ENCODE data around the gene GRM7.

GRM7 gene

GRCh38 chr3:7377103-7377502 is 516.2 kb downstream of the GRM7 start:
- Histone ChIP-seq H3K36me3 (ENCODE audit: control insufficient read depth in 1 of 2, insufficient read depth in 2 of 2, low read length in 2 of 2) (no peaks in the 10 kb centered on the region), H3K27me3 (ENCODE audit: control insufficient read depth in 1 of 2, insufficient read depth in 2 of 2, low read length in 2 of 2) (no peaks in the 10 kb centered on the region), H3K4me3 (ENCODE audit: low read depth in 1 of 2, low read length in 2 of 2) (no peak overlapping the region), H3K4me1 (ENCODE audit: control insufficient read depth in 1 of 2, insufficient read depth in 2 of 2, low read length in 2 of 2) (peaks cover 0 to under 1% of the 10 kb centered on the region in 2 donors), H3K9ac (ENCODE audit: low read depth in 1 of 2, low read length in 2 of 2) (no peak overlapping the region), H3K9me3 (ENCODE audit: control insufficient read depth in 1 of 2, low read length in 2 of 2) (no peaks in the 10 kb centered on the region), H3K27ac (ENCODE audit: low read depth, low read length) (no peak overlapping the region)

GRCh38 chr3:7381741-7382140 is 520.8 kb downstream of the GRM7 start:
- no peaks in the 10 kb centered on the region for H3K27me3 ChIP-seq (ENCODE audit: control insufficient read depth in 1 of 2, insufficient read depth in 2 of 2, low read length in 2 of 2)
- no peak overlapping the region for H3K4me3 ChIP-seq (ENCODE audit: low read depth in 1 of 2, low read length in 2 of 2)
- H3K9me3 ChIP-seq (ENCODE audit: control insufficient read depth in 1 of 2, low read length in 2 of 2) = no peaks in the 10 kb centered on the region
- peaks cover 0 to 12% of the 10 kb centered on the region in 2 donors for H3K4me1 ChIP-seq (ENCODE audit: control insufficient read depth in 1 of 2, insufficient read depth in 2 of 2, low read length in 2 of 2)
- H3K36me3 ChIP-seq (ENCODE audit: control insufficient read depth in 1 of 2, insufficient read depth in 2 of 2, low read length in 2 of 2) = no peaks in the 10 kb centered on the region
- no peak overlapping the region for H3K9ac ChIP-seq (ENCODE audit: low read depth in 1 of 2, low read length in 2 of 2)
- no peak overlapping the region for H3K27ac ChIP-seq (ENCODE audit: low read depth, low read length)

DNA sequence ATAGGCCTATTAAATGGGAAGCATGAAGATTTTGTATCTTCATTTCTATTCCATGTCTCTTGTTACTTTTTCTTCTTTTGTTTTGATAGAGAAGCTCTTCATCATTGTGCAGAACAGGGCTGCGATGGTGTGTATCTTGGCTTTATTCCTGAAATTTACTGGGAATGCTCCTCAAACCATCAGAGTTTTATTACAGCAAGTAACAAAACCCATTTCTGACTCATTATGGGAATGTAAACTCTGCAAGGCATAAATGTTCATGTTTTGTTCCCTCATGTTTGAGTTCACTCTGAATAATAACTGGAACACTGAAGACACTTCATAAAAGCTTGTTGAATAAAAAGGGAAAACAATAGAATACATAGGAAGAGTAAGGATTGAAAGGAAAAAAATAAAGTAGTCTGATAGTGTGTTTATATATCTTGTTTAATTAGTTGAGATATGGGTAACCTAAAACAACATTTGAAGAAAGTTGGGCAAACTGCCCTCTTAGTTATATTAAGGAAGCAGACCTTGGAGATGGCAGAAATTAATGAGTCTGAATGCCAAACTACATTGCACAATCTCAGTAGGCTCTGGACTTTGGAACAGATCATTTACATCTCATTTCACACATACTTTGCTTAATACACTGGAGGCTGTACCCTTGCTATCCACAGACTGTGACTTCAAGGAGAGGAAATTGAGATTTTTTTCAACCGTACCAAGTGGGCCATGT is 521.5 kb downstream of the GRM7 start:
- H3K36me3 ChIP-seq (ENCODE audit: control insufficient read depth in 1 of 2, insufficient read depth in 2 of 2, low read length in 2 of 2) = no peaks in the 10 kb centered on the region
- no peak overlapping the region for H3K4me3 ChIP-seq (ENCODE audit: low read depth in 1 of 2, low read length in 2 of 2)
- no peaks in the 10 kb centered on the region for H3K27me3 ChIP-seq (ENCODE audit: control insufficient read depth in 1 of 2, insufficient read depth in 2 of 2, low read length in 2 of 2)
- no peak overlapping the region for H3K27ac ChIP-seq (ENCODE audit: low read depth, low read length)
- H3K4me1 ChIP-seq (ENCODE audit: control insufficient read depth in 1 of 2, insufficient read depth in 2 of 2, low read length in 2 of 2) = peaks cover 0 to 12% of the 10 kb centered on the region in 2 donors
- H3K9me3 ChIP-seq (ENCODE audit: control insufficient read depth in 1 of 2, low read length in 2 of 2) = no peaks in the 10 kb centered on the region
- H3K9ac ChIP-seq (ENCODE audit: low read depth in 1 of 2, low read length in 2 of 2) = no peak overlapping the region

DNA sequence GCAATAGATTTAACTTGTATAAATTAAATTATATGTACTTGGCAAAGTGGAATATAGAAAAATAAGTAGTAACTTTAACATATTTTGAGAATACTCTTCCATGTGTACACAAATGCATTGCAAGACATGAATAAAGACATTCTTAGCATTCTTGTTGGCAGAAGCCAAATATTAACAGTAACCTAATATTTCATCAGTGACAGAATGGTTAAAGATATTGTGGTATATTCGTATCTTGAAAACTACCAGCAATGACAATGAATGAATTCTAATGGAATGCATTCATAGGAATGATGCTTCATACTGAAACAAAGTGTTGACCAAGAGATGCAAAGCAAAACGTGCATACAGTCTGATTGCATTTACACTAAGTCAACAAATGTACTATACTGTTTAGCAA is 524.7 kb downstream of the GRM7 start:
- Histone ChIP-seq H3K27ac (ENCODE audit: low read depth, low read length) (no peak overlapping the region), H3K9me3 (ENCODE audit: control insufficient read depth in 1 of 2, low read length in 2 of 2) (no peaks in the 10 kb centered on the region), H3K9ac (ENCODE audit: low read depth in 1 of 2, low read length in 2 of 2) (no peak overlapping the region), H3K4me3 (ENCODE audit: low read depth in 1 of 2, low read length in 2 of 2) (no peak overlapping the region), H3K36me3 (ENCODE audit: control insufficient read depth in 1 of 2, insufficient read depth in 2 of 2, low read length in 2 of 2) (no peaks in the 10 kb centered on the region), H3K27me3 (ENCODE audit: control insufficient read depth in 1 of 2, insufficient read depth in 2 of 2, low read length in 2 of 2) (no peaks in the 10 kb centered on the region), H3K4me1 (ENCODE audit: control insufficient read depth in 1 of 2, insufficient read depth in 2 of 2, low read length in 2 of 2) (peaks cover 0 to 12% of the 10 kb centered on the region in 2 donors)

- Histone ChIP-seq H3K4me1 (ENCODE audit: control insufficient read depth in 1 of 2, insufficient read depth in 2 of 2, low read length in 2 of 2) (peaks cover 0 to 3% of the 10 kb centered on the region in 2 donors), H3K9ac (ENCODE audit: low read depth in 1 of 2, low read length in 2 of 2) (no peak overlapping the region), H3K9me3 (ENCODE audit: control insufficient read depth in 1 of 2, low read length in 2 of 2) (no peaks in the 10 kb centered on the region), H3K27ac (ENCODE audit: low read depth, low read length) (no peak overlapping the region), H3K27me3 (ENCODE audit: control insufficient read depth in 1 of 2, insufficient read depth in 2 of 2, low read length in 2 of 2) (no peaks in the 10 kb centered on the region), H3K4me3 (ENCODE audit: low read depth in 1 of 2, low read length in 2 of 2) (no peak overlapping the region), H3K36me3 (ENCODE audit: control insufficient read depth in 1 of 2, insufficient read depth in 2 of 2, low read length in 2 of 2) (no peaks in the 10 kb centered on the region)
These were observed 527.1 kb downstream of the GRM7 start for GRCh38 chr3:7388026-7388425.

DNA sequence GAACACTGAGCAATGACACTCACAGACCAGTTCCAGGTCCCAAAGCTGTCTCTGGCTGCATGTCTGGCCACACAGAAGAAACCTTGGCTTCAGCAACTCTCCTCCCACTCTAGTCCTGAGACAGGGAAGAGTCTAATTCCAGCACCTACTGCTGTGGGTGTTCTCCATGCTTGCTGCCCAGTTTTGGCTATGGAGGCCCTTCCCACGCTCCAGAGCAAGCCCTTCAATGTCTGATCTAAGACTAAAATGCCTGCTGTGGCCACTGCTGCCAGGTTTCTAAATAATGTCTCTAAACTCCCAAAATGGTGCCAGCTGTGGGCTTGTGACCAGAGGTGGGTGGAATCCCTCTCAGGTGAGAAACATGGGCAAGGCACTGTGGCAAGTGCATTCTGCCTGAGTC is 531.3 kb downstream of the GRM7 start:
- no peak overlapping the region for H3K9ac ChIP-seq (ENCODE audit: low read depth in 1 of 2, low read length in 2 of 2)
- no peak overlapping the region for H3K4me3 ChIP-seq (ENCODE audit: low read depth in 1 of 2, low read length in 2 of 2)
- H3K27me3 ChIP-seq (ENCODE audit: control insufficient read depth in 1 of 2, insufficient read depth in 2 of 2, low read length in 2 of 2) = no peaks in the 10 kb centered on the region
- no peaks in the 10 kb centered on the region for H3K36me3 ChIP-seq (ENCODE audit: control insufficient read depth in 1 of 2, insufficient read depth in 2 of 2, low read length in 2 of 2)
- no peak overlapping the region for H3K27ac ChIP-seq (ENCODE audit: low read depth, low read length)
- no peaks in the 10 kb centered on the region for H3K9me3 ChIP-seq (ENCODE audit: control insufficient read depth in 1 of 2, low read length in 2 of 2)
- H3K4me1 ChIP-seq (ENCODE audit: control insufficient read depth in 1 of 2, insufficient read depth in 2 of 2, low read length in 2 of 2) = no peaks in the 10 kb centered on the region

GRCh38 chr3:7393944-7394605 is 533.2 kb downstream of the GRM7 start:
- Histone ChIP-seq H3K9me3 (ENCODE audit: control insufficient read depth in 1 of 2, low read length in 2 of 2) (no peaks in the 10 kb centered on the region), H3K27me3 (ENCODE audit: control insufficient read depth in 1 of 2, insufficient read depth in 2 of 2, low read length in 2 of 2) (no peaks in the 10 kb centered on the region), H3K27ac (ENCODE audit: low read depth, low read length) (no peak overlapping the region), H3K36me3 (ENCODE audit: control insufficient read depth in 1 of 2, insufficient read depth in 2 of 2, low read length in 2 of 2) (no peaks in the 10 kb centered on the region), H3K4me1 (ENCODE audit: control insufficient read depth in 1 of 2, insufficient read depth in 2 of 2, low read length in 2 of 2) (no peaks in the 10 kb centered on the region), H3K9ac (ENCODE audit: low read depth in 1 of 2, low read length in 2 of 2) (no peak overlapping the region), H3K4me3 (ENCODE audit: low read depth in 1 of 2, low read length in 2 of 2) (no peak overlapping the region)

DNA sequence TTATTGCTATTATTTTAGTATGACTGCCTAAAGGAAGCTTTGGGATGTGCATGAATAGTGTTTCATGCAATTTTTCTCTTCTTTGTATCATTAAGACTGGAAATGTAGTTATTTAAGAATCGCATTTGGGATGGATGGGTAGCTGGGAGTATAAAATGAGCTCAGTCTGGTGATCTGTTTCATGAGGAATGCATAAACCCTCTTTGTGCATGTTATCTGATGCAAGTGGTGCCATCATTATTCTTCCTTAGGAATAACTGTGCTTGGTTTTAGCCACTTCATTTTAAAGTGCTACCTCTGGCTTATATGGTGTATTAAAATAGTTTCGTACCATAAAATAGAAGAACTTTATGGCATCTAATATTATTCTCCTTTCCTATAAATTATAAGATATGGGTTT is 535.6 kb downstream of the GRM7 start:
- no peaks in the 10 kb centered on the region for H3K27me3 ChIP-seq (ENCODE audit: control insufficient read depth in 1 of 2, insufficient read depth in 2 of 2, low read length in 2 of 2)
- no peaks in the 10 kb centered on the region for H3K36me3 ChIP-seq (ENCODE audit: control insufficient read depth in 1 of 2, insufficient read depth in 2 of 2, low read length in 2 of 2)
- no peaks in the 10 kb centered on the region for H3K9me3 ChIP-seq (ENCODE audit: control insufficient read depth in 1 of 2, low read length in 2 of 2)
- no peak overlapping the region for H3K4me3 ChIP-seq (ENCODE audit: low read depth in 1 of 2, low read length in 2 of 2)
- no peak overlapping the region for H3K27ac ChIP-seq (ENCODE audit: low read depth, low read length)
- no peaks in the 10 kb centered on the region for H3K4me1 ChIP-seq (ENCODE audit: control insufficient read depth in 1 of 2, insufficient read depth in 2 of 2, low read length in 2 of 2)
- H3K9ac ChIP-seq (ENCODE audit: low read depth in 1 of 2, low read length in 2 of 2) = no peak overlapping the region

DNA sequence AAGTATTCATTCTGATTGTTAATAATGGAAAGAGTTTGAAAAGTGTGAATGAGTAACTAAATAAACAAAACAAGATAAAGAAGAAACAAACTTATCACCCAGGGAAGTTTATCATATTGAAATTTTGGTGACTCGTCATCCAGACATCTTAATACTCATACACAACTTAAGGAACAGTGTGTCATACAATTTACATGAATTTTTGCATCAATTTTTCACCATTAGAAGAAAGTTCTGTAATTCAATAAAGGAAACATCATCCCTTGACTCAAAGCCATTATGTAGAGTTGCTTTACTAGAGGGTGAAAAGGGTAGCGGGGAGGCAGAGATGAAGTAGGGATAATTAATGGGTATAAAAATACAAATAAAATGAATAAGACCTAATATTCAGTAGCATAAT is 536.2 kb downstream of the GRM7 start:
- Histone ChIP-seq H3K36me3 (ENCODE audit: control insufficient read depth in 1 of 2, insufficient read depth in 2 of 2, low read length in 2 of 2) (no peaks in the 10 kb centered on the region), H3K9ac (ENCODE audit: low read depth in 1 of 2, low read length in 2 of 2) (no peak overlapping the region), H3K27ac (ENCODE audit: low read depth, low read length) (no peak overlapping the region), H3K4me3 (ENCODE audit: low read depth in 1 of 2, low read length in 2 of 2) (no peak overlapping the region), H3K4me1 (ENCODE audit: control insufficient read depth in 1 of 2, insufficient read depth in 2 of 2, low read length in 2 of 2) (no peaks in the 10 kb centered on the region), H3K9me3 (ENCODE audit: control insufficient read depth in 1 of 2, low read length in 2 of 2) (no peaks in the 10 kb centered on the region), H3K27me3 (ENCODE audit: control insufficient read depth in 1 of 2, insufficient read depth in 2 of 2, low read length in 2 of 2) (no peaks in the 10 kb centered on the region)

DNA sequence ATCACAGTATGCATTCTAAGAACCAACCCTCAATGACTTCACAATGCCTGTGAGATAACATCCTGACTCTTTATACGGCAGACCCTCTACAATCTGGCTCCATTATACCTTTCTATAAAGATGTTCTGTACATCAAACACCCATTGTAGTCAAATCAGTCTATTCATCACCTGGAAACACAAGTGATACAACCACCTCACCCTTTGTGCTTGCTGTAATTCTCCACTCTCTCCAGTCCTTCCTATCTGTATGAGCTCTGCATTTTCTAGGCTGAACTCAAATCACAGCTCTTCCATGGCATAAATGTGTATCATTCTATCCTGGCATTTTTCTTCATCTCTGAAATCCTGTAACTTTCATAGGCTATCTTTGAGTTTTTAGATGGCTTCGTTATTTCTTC is 539.4 kb downstream of the GRM7 start:
- H3K9me3 ChIP-seq (ENCODE audit: control insufficient read depth in 1 of 2, low read length in 2 of 2) = no peaks in the 10 kb centered on the region
- H3K4me1 ChIP-seq (ENCODE audit: control insufficient read depth in 1 of 2, insufficient read depth in 2 of 2, low read length in 2 of 2) = no peaks in the 10 kb centered on the region
- H3K9ac ChIP-seq (ENCODE audit: low read depth in 1 of 2, low read length in 2 of 2) = no peak overlapping the region
- H3K4me3 ChIP-seq (ENCODE audit: low read depth in 1 of 2, low read length in 2 of 2) = no peak overlapping the region
- H3K36me3 ChIP-seq (ENCODE audit: control insufficient read depth in 1 of 2, insufficient read depth in 2 of 2, low read length in 2 of 2) = no peaks in the 10 kb centered on the region
- no peak overlapping the region for H3K27ac ChIP-seq (ENCODE audit: low read depth, low read length)
- H3K27me3 ChIP-seq (ENCODE audit: control insufficient read depth in 1 of 2, insufficient read depth in 2 of 2, low read length in 2 of 2) = no peaks in the 10 kb centered on the region
